Measurements from ENCODE around the gene SMPD4.
"Not testable (repeated sequence)": the region's sequence is repeated elsewhere in the genome, so short reads cannot be mapped to it uniquely, and the experiment has no call there.

Gene SMPD4

GRCh38 chr2:130155956-130156623 lies 25.3 kb downstream of the SMPD4 start:
- DNase-seq: not testable (repeated sequence)

GRCh38 chr2:130154773-130155765 lies 26.3 kb downstream of the SMPD4 start:
- no peak for DNase-seq

- not testable (repeated sequence) for DNase-seq
Observed at GRCh38 chr2:130154423-130154770, 27.0 kb downstream of the SMPD4 start.

GRCh38 chr2:130153721-130154422 lies 27.5 kb downstream of the SMPD4 start:
- not testable (repeated sequence) for DNase-seq

- no peak for DNase-seq
Observed at GRCh38 chr2:130152816-130153595, 28.4 kb downstream of the SMPD4 start.

GRCh38 chr2:130152136-130152815 lies 29.1 kb downstream of the SMPD4 start:
- not testable (repeated sequence) for DNase-seq

GRCh38 chr2:130151145-130151512 lies 30.3 kb downstream of the SMPD4 start:
- not testable (repeated sequence) for DNase-seq

- DNase-seq: no peak
Observed at GRCh38 chr2:130150181-130151144, 30.9 kb downstream of the SMPD4 start.

- DNase-seq: not testable (repeated sequence)
Observed at GRCh38 chr2:130148515-130148914, 32.9 kb downstream of the SMPD4 start.

GRCh38 chr2:130145006-130145414 lies 36.4 kb downstream of the SMPD4 start, which contains the start of gene CCDC74B:
Gene CCDC74B (minus strand): TSS chr2:130145112. CDS start chr2:130144996, 116 bp downstream.
- not testable (repeated sequence) for DNase-seq

GRCh38 chr2:130143266-130144039 lies 37.9 kb downstream of the SMPD4 start:
- DNase-seq: not testable (repeated sequence)

- DNase-seq: not testable (repeated sequence)
Observed at GRCh38 chr2:130142396-130143265, 38.8 kb downstream of the SMPD4 start.

GRCh38 chr2:130141645-130142370 lies 39.6 kb downstream of the SMPD4 start:
- not testable (repeated sequence) for DNase-seq

- not testable (repeated sequence) for DNase-seq
Observed at GRCh38 chr2:130141002-130141401, 40.4 kb downstream of the SMPD4 start.

GRCh38 chr2:130140516-130140915 lies 40.9 kb downstream of the SMPD4 start:
- DNase-seq: not testable (repeated sequence)

- not testable (repeated sequence) for DNase-seq
Observed at GRCh38 chr2:130139331-130140280, 41.8 kb downstream of the SMPD4 start.

GRCh38 chr2:130138841-130139251 lies 42.6 kb downstream of the SMPD4 start:
- not testable (repeated sequence) for DNase-seq

All from amniotic stem cell (primary cell).